ENCODE results near the gene TIPARP. TPM values are rescaled to one million over a fixed set of nuclear protein-coding genes. Genes with fewer than 3 reads are reported as not detected.

The TIPARP gene
- total RNA-seq, 1 experiment from 2014 or later = 35.0 TPM

DNA sequence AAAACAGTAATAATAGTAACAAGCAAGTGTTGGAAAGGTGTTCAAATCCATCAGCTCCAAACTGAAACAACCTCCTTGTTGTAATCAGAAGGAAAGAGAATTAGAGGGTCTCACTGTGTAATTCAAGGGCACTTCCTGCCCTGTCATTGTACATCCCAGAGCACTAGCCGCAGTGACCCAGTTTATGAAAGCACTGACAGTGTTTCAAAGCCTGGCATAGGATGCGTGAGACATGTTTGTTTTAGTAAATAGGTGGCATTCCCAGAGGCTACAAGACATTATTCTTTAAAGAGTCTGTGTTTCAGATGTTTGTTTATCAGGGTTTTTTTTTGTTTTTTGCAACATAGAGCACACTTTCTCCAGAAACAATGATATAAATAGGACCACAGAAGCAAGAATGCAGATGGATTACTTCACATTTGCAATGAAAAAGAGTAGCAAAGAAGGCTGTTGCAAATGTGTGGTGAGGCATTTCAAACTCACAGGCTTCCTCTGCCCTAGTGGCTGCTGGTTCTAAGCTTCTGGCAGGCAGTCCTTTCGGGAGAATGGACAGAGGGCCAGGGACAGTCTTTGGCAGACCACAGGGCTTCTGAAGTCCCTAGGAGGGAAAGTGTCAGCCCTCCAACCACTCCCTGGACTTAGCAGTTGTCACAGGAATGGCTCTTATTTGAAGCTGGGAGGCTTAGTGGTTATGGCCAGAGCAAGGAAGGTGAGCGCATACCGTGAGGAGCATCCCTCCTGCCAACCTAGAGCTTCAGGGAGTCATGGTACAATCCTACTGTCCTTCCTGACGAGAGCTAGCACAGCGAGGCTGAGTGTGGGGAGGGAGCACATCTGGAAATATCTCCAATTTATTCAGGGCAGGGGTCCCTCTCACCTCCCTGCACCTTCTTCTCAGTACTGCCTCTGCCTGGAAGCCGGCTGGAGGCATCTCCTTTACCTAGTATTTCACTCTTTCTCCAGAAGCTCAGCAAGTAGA lies 31.4 kb upstream of the TIPARP start:
- Histone ChIP-seq H4K20me1 (ENCODE audit: insufficient read depth) (no peaks in the 10 kb centered on the region), H3K9me3 (ENCODE audit: insufficient read depth, low read depth) (no peaks in the 10 kb centered on the region), H2AFZ (no peak overlapping the region), H3K79me2 (ENCODE audit: low read depth) (no peaks in the 10 kb centered on the region), H3K27me3 (ENCODE audit: insufficient read depth, low read depth) (no peaks in the 10 kb centered on the region), H3K36me3 (ENCODE audit: low read depth) (no peaks in the 10 kb centered on the region), H3K4me3 (no peak overlapping the region), H3K4me2 (no peak overlapping the region), H3F3A (ENCODE audit: insufficient read depth, low read depth) (no peaks in the 10 kb centered on the region), H3K27ac (no peak overlapping the region), H3K9me2 (ENCODE audit: insufficient read depth) (no peaks in the 10 kb centered on the region), H3K4me1 (replicated peaks; ENCODE audit: insufficient read depth) (no peaks in the 10 kb centered on the region; the same call in 1 of the 2 replicates)
- no peak for TF ChIP-seq EZH2 (IDR thresholded peaks at IDR 0.05; ENCODE audit: low read depth)
- TF ChIP-seq, protein P1, sequence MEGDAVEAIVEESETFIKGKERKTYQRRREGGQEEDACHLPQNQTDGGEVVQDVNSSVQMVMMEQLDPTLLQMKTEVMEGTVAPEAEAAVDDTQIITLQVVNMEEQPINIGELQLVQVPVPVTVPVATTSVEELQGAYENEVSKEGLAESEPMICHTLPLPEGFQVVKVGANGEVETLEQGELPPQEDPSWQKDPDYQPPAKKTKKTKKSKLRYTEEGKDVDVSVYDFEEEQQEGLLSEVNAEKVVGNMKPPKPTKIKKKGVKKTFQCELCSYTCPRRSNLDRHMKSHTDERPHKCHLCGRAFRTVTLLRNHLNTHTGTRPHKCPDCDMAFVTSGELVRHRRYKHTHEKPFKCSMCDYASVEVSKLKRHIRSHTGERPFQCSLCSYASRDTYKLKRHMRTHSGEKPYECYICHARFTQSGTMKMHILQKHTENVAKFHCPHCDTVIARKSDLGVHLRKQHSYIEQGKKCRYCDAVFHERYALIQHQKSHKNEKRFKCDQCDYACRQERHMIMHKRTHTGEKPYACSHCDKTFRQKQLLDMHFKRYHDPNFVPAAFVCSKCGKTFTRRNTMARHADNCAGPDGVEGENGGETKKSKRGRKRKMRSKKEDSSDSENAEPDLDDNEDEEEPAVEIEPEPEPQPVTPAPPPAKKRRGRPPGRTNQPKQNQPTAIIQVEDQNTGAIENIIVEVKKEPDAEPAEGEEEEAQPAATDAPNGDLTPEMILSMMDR (conservative IDR thresholded peaks at IDR 0.05) = no peak
- ChIA-PET POLR2A (ENCODE audit: unreplicated experiment) (no interaction called here), CTCF (no interaction called here)
- intact Hi-C loops (cut with micrococcal nuclease; ENCODE audit: unreplicated experiment) = no loop called here
- BruUV-seq (replicated peaks) = no TSS peak
- DNase-seq = no peak

- Histone ChIP-seq H3K4me2 (no peak overlapping the region), H3F3A (ENCODE audit: insufficient read depth, low read depth) (no peaks in the 10 kb centered on the region), H3K9me3 (ENCODE audit: insufficient read depth, low read depth) (no peaks in the 10 kb centered on the region), H3K36me3 (ENCODE audit: low read depth) (no peaks in the 10 kb centered on the region), H3K27me3 (ENCODE audit: insufficient read depth, low read depth) (no peaks in the 10 kb centered on the region), H2AFZ (no peak overlapping the region), H3K9me2 (ENCODE audit: insufficient read depth) (no peaks in the 10 kb centered on the region), H3K27ac (no peak overlapping the region), H3K4me3 (no peak overlapping the region), H4K20me1 (ENCODE audit: insufficient read depth) (no peaks in the 10 kb centered on the region), H3K79me2 (ENCODE audit: low read depth) (no peaks in the 10 kb centered on the region), H3K4me1 (replicated peaks; ENCODE audit: insufficient read depth) (no peaks in the 10 kb centered on the region)
- CTCF ChIA-PET = no interaction called here
- TF ChIP-seq, protein P1 (conservative IDR thresholded peaks at IDR 0.05) = no peak
- no peak for TF ChIP-seq EZH2 (IDR thresholded peaks at IDR 0.05; ENCODE audit: low read depth)
- POLR2A ChIA-PET (ENCODE audit: unreplicated experiment) = no interaction called here
- intact Hi-C loops (cut with micrococcal nuclease; ENCODE audit: unreplicated experiment) = no loop called here
- no peak for DNase-seq
- BruUV-seq (replicated peaks) = no TSS peak
These were observed 30.5 kb upstream of the TIPARP start for GRCh38 chr3:156643729-156644389.

DNA sequence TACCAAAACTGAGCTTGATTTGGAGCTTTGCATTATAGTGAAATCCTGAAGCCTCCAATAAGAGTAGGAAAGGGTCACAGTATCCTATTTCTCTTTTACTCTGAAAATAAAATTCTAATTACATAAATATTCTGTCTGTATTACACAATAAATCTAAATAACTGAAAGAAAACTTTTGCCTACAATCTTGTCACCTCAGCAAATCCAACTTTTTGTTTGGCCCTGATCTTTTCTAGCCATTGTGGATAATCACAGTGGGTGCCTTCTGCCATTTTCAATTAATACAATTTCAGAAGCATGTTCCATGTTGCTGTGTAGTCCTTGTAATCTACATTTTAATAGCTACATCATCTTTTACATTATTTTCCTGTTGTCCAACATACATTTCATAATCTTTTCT lies 29.4 kb upstream of the TIPARP start:
- no peaks in the 10 kb centered on the region for H3K79me2 ChIP-seq (ENCODE audit: low read depth)
- no peak overlapping the region for H3K27ac ChIP-seq
- no peaks in the 10 kb centered on the region for H3K4me1 ChIP-seq (replicated peaks; ENCODE audit: insufficient read depth)
- no peak overlapping the region for H2AFZ ChIP-seq
- H3K27me3 ChIP-seq (ENCODE audit: insufficient read depth, low read depth) = no peaks in the 10 kb centered on the region
- CTCF ChIA-PET = no interaction called here
- no peak overlapping the region for H3K4me3 ChIP-seq
- no peak for TF ChIP-seq EZH2 (IDR thresholded peaks at IDR 0.05; ENCODE audit: low read depth)
- TF ChIP-seq, protein P1 (conservative IDR thresholded peaks at IDR 0.05) = no peak
- H3K36me3 ChIP-seq (ENCODE audit: low read depth) = no peaks in the 10 kb centered on the region
- no TSS peak for BruUV-seq (replicated peaks)
- 0 out of 2 replicates have a peak, but pooled peaks cover 4% of the 10 kb centered on the region for H3F3A ChIP-seq (ENCODE audit: insufficient read depth, low read depth)
- no peak overlapping the region for H3K4me2 ChIP-seq
- intact Hi-C loops (cut with micrococcal nuclease; ENCODE audit: unreplicated experiment) = no loop called here
- no peaks in the 10 kb centered on the region for H3K9me3 ChIP-seq (ENCODE audit: insufficient read depth, low read depth)
- H4K20me1 ChIP-seq (ENCODE audit: insufficient read depth) = no peaks in the 10 kb centered on the region
- POLR2A ChIA-PET (ENCODE audit: unreplicated experiment) = interaction anchor here (0.6 kb wide), 1 partner anchor 38 kb away, joined by 5 read pairs; no protein-coding TSS in a partner anchor
- DNase-seq = no peak
- no peaks in the 10 kb centered on the region for H3K9me2 ChIP-seq (ENCODE audit: insufficient read depth)
